Sigmoid colon (tissue), 4 donors: ENCODE results near the gene XNDC1N.

Experiments used
- EP300 ChIP-seq, 4 donors: sonication (generic); formaldehyde crosslinking; IDR thresholded peaks; one replicate each; pipeline ENCODE4 v1.6.1; 2017; ENCODE audit warnings: antibody characterized with exemption in 4 of 4
- POLR2A ChIP-seq, 2 donors: fragments of 450-650 bp; IDR thresholded peaks; one replicate each; pipeline ENCODE4 v1.6.1; 2016; ENCODE audit warnings: antibody characterized with exemption in 2 of 2, mild to moderate bottlenecking in 2 of 2, moderate library complexity in 2 of 2
- POLR2AphosphoS5 ChIP-seq, 4 donors: sonication (generic); formaldehyde crosslinking; IDR thresholded peaks; one replicate each; pipeline ENCODE4 v1.6.1; 2017; ENCODE audit warnings: antibody characterized with exemption in 4 of 4
- TF ChIP-seq, protein P1 (sequence below), 4 experiments: fragments of 450-650 bp in 3 of 4; fragments of 200-600 bp in 1 of 4; IDR thresholded peaks; one replicate each; pipeline ENCODE4 v1.5.1; 2016 to 2019; ENCODE audit warnings: antibody characterized with exemption in 4 of 4, mild to moderate bottlenecking in 3 of 4, moderate library complexity in 2 of 4

- TF ChIP-seq, protein P1, sequence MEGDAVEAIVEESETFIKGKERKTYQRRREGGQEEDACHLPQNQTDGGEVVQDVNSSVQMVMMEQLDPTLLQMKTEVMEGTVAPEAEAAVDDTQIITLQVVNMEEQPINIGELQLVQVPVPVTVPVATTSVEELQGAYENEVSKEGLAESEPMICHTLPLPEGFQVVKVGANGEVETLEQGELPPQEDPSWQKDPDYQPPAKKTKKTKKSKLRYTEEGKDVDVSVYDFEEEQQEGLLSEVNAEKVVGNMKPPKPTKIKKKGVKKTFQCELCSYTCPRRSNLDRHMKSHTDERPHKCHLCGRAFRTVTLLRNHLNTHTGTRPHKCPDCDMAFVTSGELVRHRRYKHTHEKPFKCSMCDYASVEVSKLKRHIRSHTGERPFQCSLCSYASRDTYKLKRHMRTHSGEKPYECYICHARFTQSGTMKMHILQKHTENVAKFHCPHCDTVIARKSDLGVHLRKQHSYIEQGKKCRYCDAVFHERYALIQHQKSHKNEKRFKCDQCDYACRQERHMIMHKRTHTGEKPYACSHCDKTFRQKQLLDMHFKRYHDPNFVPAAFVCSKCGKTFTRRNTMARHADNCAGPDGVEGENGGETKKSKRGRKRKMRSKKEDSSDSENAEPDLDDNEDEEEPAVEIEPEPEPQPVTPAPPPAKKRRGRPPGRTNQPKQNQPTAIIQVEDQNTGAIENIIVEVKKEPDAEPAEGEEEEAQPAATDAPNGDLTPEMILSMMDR (IDR thresholded peaks at IDR 0.05), result no peak
- TF ChIP-seq POLR2A (IDR thresholded peaks at IDR 0.05), result no peak
- no peak for TF ChIP-seq POLR2AphosphoS5 (IDR thresholded peaks at IDR 0.05)
- TF ChIP-seq EP300 (IDR thresholded peaks at IDR 0.05), result no peak
Measured at GRCh38 chr11:71914617-71915189, 13.7 kb downstream of the XNDC1N start.
